NCI-H524 treated with DMSO at 0.1 percent for 48 hours (cell line): Measurements from ENCODE around the gene NTMT2.
A peak's percentile ranks its signal among the peaks of the same experiment; 100 is the strongest.
"Not testable (repeated sequence)": the region's sequence is repeated elsewhere in the genome, so short reads cannot be mapped to it uniquely, and the experiment has no call there.

Experiments
- DNase-seq: peaks from one replicate; lab custom pipeline; 2025; lab: John Stamatoyannopoulos, UW

Gene NTMT2

GRCh38 chr1:170145770-170146676 is at the start of gene NTMT2:
Gene NTMT2 (plus strand): TSS chr1:170145959. CDS start chr1:170146108, 149 bp downstream.
- DNase-seq = no peak

- peak; percentile 50 for DNase-seq
Measured at GRCh38 chr1:170095976-170096748, 49.6 kb upstream of the NTMT2 start.

GRCh38 chr1:170096806-170097340 is 48.9 kb upstream of the NTMT2 start:
- peak; percentile 16 for DNase-seq

GRCh38 chr1:170097449-170097948 is 48.3 kb upstream of the NTMT2 start:
- no peak for DNase-seq

GRCh38 chr1:170113140-170113539 is 32.6 kb upstream of the NTMT2 start:
- DNase-seq = not testable (repeated sequence)

GRCh38 chr1:170114906-170115305 is 30.9 kb upstream of the NTMT2 start:
- DNase-seq = no peak

GRCh38 chr1:170122366-170122765 is 23.4 kb upstream of the NTMT2 start:
- no peak for DNase-seq

- no peak for DNase-seq
Measured at GRCh38 chr1:170125269-170125668, 20.5 kb upstream of the NTMT2 start.

GRCh38 chr1:170126696-170127095 is 19.1 kb upstream of the NTMT2 start:
- DNase-seq = no peak

- DNase-seq = no peak
Measured at GRCh38 chr1:170131450-170131849, 14.3 kb upstream of the NTMT2 start.

GRCh38 chr1:170131984-170132383 is 13.8 kb upstream of the NTMT2 start:
- peak; percentile 0 for DNase-seq

- no peak for DNase-seq
Measured at GRCh38 chr1:170133766-170134495, 11.8 kb upstream of the NTMT2 start.

GRCh38 chr1:170134521-170134920 is 11.2 kb upstream of the NTMT2 start:
- DNase-seq = no peak

- DNase-seq = no peak
Measured at GRCh38 chr1:170140371-170140770, 5.4 kb upstream of the NTMT2 start.

GRCh38 chr1:170145061-170145460 is 698 bp upstream of the NTMT2 start:
- no peak for DNase-seq

GRCh38 chr1:170146720-170147263 is 1.0 kb downstream of the NTMT2 start:
- DNase-seq = no peak

- no peak for DNase-seq
Measured at GRCh38 chr1:170149241-170149640, 3.5 kb downstream of the NTMT2 start.

GRCh38 chr1:170150016-170150415 is 4.3 kb downstream of the NTMT2 start:
- DNase-seq = no peak

GRCh38 chr1:170150921-170151320 is 5.2 kb downstream of the NTMT2 start:
- DNase-seq = no peak

- no peak for DNase-seq
Measured at GRCh38 chr1:170153417-170153816, 7.7 kb downstream of the NTMT2 start.

GRCh38 chr1:170155055-170155454 is 9.3 kb downstream of the NTMT2 start:
- DNase-seq = no peak

GRCh38 chr1:170156594-170156993 is 10.8 kb downstream of the NTMT2 start:
- DNase-seq = no peak
